ENCODE results near the gene DLX1.

Gene DLX1

DNA sequence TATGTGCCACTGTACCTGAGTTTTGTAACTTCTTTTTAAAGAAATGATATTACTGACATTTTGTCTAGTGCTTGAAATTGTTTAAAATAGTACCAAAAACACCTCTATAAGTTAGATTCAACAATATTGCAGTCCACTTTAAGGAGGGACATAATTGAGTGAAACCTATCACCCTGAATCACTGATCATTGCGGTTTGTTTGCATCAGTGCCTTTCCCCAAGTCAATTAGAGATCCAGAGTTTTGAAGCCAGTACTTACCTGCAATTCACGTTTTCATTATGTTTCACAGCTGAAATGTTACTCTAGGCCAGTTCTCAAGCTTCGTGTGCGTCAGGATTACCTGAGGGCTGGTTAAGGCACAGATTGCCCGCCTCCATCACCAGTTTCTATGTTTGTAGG lies 26.6 kb upstream of the DLX1 start:
- Histone ChIP-seq H3K9me3 (ENCODE audit: control insufficient read depth, insufficient read depth, low read depth, low read length) (no peaks in the 10 kb centered on the region), H3K4me1 (ENCODE audit: control insufficient read depth, insufficient read depth, low read length) (no peaks in the 10 kb centered on the region), H3K4me3 (ENCODE audit: low read depth, low read length) (no peak overlapping the region), H3K36me3 (ENCODE audit: control insufficient read depth in 2 of 2, insufficient read depth in 1 of 2, low read length in 2 of 2) (no peaks in the 10 kb centered on the region), H3K27ac (ENCODE audit: extremely low read depth, low read depth, low read length) (no peak overlapping the region)
- TF ChIP-seq ZNF2 (tag by site-specific recombination; IDR thresholded peaks at IDR 0.05), result no peak
- TF ChIP-seq PRDM2 (tag by site-specific recombination; IDR thresholded peaks at IDR 0.05; ENCODE audit: borderline replicate concordance), result no peak
- TF ChIP-seq ZXDB (tag by site-specific recombination; IDR thresholded peaks at IDR 0.05), result no peak
- TF ChIP-seq, protein P1, sequence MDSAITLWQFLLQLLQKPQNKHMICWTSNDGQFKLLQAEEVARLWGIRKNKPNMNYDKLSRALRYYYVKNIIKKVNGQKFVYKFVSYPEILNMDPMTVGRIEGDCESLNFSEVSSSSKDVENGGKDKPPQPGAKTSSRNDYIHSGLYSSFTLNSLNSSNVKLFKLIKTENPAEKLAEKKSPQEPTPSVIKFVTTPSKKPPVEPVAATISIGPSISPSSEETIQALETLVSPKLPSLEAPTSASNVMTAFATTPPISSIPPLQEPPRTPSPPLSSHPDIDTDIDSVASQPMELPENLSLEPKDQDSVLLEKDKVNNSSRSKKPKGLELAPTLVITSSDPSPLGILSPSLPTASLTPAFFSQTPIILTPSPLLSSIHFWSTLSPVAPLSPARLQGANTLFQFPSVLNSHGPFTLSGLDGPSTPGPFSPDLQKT (IDR thresholded peaks at IDR 0.05; ENCODE audit: borderline replicate concordance, low read depth, low read length), result no peak
- TF ChIP-seq ZNF518A (tag by site-specific recombination; conservative IDR thresholded peaks at IDR 0.05; ENCODE audit: low read depth), result no peak
- TF ChIP-seq ZNF175 (tag by site-specific recombination; IDR thresholded peaks at IDR 0.05), result no peak
- no peak for TF ChIP-seq ZNF366 (tag by site-specific recombination; conservative IDR thresholded peaks at IDR 0.05)
- no peak for TF ChIP-seq ZNF354C (tag by site-specific recombination; IDR thresholded peaks at IDR 0.05; ENCODE audit: borderline replicate concordance, low read depth)
- no peak for TF ChIP-seq ZNF140 (tag by site-specific recombination; IDR thresholded peaks at IDR 0.05)
- no peak for TF ChIP-seq ZNF10 (tag by site-specific recombination; IDR thresholded peaks at IDR 0.05)
- TF ChIP-seq INSM2 (tag by site-specific recombination; IDR thresholded peaks at IDR 0.05), result no peak
- TF ChIP-seq RBAK (tag by site-specific recombination; IDR thresholded peaks at IDR 0.05), result no peak
- no peak for TF ChIP-seq ZNF324 (tag by site-specific recombination; IDR thresholded peaks at IDR 0.05)
- TF ChIP-seq ZFHX2 (tag by site-specific recombination; conservative IDR thresholded peaks at IDR 0.05), result no peak
- TF ChIP-seq, protein P2, sequence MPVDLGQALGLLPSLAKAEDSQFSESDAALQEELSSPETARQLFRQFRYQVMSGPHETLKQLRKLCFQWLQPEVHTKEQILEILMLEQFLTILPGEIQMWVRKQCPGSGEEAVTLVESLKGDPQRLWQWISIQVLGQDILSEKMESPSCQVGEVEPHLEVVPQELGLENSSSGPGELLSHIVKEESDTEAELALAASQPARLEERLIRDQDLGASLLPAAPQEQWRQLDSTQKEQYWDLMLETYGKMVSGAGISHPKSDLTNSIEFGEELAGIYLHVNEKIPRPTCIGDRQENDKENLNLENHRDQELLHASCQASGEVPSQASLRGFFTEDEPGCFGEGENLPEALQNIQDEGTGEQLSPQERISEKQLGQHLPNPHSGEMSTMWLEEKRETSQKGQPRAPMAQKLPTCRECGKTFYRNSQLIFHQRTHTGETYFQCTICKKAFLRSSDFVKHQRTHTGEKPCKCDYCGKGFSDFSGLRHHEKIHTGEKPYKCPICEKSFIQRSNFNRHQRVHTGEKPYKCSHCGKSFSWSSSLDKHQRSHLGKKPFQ (tag by site-specific recombination; IDR thresholded peaks at IDR 0.05), result no peak
- ChIA-PET POLR2A (interaction anchor here (1.8 to 2.0 kb wide), 2 partner anchors 26 to 38 kb away, joined by 6 read pairs; partner anchors contain the start of gene DLX1), CTCF (interaction anchor here (0.7 kb wide), 1 partner anchor 9 kb away, joined by 3 read pairs; no protein-coding TSS in a partner anchor)
